Embryonic facial prominence (tissue), 1 donor: ENCODE results near the gene NRXN2.

ENCODE experiments used
- DNase-seq: peaks from one replicate; pipeline ENCODE4 v3.0.0-alpha.2; 2016; ENCODE audit errors: extremely low spot score

The NRXN2 gene

DNA sequence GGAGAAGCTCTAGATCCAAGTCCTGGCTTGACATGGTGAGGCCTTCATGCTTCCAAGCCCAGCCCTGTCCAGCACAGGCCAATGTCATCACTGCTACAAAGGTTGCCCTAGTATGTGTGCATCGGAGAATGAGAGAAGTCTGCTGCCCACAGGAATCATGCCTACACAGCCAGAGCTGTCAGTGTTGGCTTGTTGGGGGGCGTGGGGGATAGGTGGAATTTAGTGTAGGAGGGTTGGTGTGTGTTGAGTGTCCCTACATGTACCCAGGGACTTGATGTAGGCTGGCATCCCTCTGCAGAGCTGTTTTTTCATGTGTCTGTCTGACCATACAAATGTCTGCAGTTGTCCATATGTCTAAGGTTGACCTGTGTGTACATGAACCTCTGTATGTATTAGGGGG lies 94.4 kb downstream of the NRXN2 start:
- no peak for DNase-seq

DNA sequence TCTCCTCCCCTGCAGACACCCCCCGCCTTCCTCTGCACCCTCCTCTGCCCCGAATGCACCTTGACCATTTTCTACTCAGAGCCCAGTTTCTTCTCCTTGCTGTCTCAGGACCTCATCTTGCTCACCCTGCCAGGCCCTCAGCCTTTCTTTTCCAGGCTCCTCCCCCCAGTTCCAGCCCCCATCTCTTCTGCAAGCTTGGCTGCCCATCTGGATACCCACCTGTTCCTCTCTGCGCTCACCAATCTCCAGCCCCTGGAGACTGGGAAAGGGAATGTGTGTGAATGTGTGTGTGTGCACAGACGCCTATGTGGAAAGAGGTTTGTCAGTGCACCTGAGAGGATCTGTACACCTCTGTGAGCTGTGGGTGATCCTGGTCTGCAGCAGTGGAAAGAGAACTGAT lies 95.6 kb downstream of the NRXN2 start:
- DNase-seq, result no peak

DNA sequence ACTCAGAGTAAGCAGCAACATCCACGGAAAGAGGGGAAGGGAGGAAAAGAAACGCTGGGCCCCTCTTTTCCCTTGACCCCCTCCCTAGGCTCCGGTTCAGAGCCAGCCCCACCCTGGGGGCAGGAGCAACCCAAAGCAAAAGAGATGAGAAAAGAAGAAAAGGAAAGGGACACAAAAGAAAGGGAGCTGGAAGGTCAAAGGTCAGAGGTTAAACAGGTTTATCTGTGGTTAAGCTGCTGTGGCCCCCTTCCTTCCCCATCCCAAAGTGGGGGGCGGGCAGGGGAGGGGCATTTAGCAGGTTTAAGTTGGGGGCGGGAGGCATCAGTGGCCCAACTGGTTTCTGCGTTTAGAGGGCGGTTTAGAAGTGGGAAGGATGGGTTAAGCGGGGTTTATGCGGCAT lies 96.4 kb downstream of the NRXN2 start:
- no peak for DNase-seq

DNA sequence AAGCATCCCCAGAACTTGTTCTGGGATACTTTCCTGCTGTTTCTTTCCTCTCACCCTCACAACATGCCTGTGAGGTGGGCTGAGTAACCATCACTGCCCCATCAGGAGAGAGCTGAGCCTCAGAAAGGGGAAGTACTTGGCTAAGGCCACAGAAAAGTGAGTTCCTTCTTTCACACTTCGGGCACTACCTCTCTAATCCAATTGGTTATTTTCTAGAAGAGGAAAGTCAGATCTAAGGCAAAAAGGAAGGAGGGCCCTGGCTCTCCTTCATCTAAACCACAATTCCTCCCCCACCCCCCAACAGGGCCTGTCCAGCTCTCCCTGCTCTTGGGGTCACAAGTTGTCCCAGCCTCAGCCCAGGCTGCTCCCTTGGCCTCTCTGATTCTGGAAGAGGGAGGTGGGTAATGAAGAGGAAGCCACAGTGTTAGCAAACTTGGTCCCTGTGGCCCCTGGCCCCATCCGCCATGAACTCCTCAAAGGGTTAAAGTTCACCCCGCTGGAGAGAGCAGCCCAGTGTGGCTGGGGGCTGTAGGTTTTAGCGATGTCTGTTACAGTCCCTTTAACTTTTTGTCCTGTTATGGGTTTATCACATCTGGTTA lies 98.0 kb downstream of the NRXN2 start:
- DNase-seq, result no peak

DNA sequence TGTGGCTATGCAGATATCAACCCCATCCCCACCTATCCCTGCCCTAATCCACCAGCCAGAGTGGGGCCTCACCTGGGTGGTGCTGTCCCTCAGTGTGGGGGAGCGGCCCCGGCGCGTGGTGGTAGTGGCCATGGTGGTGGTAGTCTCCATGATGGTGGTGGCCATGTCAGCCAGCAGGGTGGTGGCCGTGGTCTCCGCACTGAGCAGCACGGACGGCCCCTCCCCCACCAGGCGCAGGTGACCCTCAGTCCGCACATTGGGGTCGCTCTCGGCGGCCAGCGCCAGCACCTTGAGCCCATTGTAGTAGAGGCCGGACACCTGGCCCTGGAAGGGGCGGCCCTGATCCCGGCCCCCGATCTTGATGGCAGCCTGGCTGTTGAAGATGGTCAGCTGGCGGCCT lies 100.3 kb downstream of the NRXN2 start:
- no peak for DNase-seq

DNA sequence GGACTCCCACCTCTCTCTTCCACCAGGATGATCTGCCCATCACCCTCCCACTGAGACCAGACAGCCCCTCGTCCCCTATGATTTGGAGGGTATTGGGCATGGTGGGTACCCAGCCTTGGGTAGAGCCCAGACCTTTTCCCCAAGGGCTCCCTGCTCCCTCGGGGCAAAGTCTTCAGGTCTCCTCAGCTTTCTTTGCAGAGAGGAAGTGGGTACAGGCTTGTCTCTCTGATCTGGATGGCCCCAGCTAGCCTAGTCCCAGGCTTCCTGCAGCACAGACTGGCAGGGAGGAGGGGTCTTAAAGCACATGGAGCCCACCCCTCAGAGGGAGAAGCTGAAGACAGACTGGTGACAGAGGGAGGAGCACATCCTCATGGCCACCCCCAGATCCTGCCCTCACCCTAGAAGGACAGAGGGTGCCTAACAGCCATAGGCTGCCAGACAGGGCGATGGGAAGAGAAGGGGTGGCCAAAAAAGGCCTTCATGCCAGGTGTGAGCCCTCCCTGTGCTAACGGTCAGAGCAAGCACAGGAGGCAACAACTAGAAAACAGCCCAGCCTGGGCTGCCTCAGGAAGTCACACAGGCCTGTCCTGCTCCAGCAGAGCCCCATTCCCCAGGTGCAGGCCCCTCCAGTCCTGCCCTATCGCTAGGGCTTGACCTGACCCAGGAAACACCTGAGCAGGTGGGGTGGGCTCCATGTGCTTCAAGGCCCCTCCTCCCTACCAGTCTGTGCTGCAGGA lies 101.5 kb downstream of the NRXN2 start:
- no peak for DNase-seq

DNA sequence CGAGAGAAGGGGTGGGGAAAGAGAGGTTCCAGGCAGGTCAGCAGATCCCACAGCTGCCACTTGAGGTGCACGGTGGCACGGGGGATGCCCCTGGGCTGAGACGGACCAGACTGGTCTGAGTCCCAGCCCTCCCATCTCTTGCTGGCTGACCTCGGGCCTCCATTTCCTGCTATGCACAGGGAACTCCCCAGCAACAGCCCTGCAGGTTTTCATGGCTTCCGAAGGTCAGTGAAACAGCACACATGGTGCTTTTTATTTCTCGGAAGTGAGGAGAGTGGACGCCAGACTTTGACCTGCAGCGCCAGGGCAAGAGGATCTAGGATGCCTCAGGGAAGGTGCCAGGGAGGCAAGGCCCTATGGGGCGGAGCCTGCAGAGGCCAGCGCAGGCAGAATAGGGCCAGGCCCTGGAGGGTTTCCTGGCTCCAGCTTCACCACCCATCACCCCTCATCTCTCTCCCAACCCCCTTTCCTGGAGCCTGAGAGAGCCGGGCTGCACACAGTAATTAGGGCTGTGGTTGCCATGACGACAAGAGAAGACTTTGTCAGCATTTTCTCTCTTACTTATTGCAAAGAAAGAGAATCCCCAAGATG lies 102.5 kb downstream of the NRXN2 start:
- DNase-seq, result peak; percentile 81

DNA sequence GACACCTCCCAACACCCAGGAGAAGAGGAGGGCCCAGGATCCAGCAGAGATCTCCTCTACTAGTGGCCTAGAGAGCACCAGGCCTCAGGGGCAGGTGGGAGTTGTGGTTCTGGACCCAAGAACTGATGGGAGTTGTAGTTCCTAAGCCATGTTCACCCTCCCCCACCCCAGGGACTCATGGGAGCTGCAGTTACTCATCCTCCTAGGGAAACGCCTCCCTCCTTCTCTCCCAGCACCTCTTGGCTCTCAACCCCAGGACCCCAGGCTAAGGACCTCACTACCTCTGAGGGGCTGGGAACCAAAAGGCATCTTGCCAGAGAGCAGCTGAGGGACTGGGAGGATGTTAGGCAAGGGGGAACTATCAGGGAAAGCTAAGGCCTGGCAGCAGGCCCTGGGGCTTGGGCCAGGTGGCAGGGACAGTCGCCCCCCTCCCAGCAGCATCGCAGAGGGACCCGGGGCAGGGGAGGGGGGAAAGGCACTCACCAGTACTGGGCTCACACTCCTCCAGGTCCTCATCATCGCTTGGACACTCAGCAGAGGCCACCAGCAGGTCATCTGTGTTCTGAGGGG lies 103.1 kb downstream of the NRXN2 start:
- no peak for DNase-seq

DNA sequence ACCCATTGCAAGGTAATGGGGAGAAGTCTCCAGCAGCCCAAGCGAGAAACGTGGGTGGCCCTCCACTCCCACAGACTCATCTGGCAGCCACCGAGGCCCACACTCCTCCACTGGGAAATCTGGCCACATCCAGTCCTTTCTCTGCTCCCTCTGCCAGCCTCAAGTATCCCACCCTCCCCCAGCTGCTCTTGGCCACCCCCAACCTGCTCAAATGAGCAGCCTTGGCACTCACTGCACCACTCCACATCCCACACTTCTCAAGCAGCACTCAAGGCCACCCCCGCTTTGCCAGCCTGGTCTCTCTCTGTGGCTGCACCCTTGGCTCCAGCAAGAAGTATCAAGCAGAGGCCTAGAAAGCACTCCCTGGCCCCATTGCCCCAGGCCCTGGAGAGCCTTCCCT lies 103.8 kb downstream of the NRXN2 start:
- DNase-seq, result no peak

DNA sequence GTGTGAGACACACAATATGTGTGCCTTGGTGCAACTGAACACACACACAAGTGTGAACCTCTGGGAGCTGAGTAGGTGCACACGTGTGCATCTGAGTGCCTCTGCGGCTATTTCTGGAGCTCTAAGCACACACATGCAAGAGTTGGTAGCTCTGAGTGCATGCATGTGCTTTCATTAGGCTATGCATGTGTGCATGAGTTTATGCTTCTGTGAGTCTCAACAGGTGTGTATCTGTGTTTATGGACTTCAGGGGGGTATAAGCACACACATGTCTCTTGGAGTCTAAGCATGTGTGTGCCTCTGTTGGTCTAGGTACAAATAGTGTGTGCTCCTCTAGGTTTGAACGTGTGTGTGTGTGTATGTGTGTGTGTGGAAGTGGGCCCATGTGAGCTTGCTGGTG lies 106.2 kb downstream of the NRXN2 start:
- no peak for DNase-seq

DNA sequence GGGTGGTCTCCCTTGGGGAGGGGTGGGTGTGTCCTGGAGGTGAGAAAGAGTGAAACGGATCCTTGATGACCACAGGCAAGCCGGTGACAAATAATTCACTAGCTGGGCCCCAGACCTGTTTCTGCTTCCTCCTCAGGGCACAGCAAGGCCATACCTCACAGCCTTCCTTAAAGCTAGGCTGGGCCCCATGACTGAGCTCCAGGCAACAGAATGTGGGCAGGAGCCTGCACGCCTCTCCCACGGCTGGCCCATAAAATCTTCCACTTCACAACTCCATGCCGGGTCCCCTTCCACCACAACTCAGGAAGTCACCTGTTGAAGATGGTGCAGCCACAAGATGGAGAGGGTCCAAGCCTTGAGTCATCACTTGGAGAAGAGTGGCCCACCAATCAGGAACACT lies 108.1 kb downstream of the NRXN2 start:
- DNase-seq, result no peak

DNA sequence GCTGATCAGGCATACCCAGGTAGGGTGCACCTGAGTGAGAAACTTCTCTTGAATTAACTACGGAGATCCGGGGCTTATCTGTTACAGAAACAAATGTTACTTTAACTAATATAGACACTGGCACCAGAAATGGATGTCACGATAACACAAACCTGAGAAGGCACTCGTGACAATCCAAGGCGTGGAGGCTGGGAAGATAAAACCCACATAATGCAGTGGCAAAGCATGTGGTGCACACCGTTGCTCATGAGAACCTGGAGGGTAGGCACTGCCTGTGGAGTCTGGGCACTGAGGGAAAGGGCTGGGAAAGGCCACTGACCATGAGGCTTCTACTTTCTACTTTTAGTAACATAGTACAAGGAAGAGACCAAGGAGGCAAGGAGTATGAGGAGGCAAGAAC lies 109.3 kb downstream of the NRXN2 start:
- DNase-seq, result no peak

DNA sequence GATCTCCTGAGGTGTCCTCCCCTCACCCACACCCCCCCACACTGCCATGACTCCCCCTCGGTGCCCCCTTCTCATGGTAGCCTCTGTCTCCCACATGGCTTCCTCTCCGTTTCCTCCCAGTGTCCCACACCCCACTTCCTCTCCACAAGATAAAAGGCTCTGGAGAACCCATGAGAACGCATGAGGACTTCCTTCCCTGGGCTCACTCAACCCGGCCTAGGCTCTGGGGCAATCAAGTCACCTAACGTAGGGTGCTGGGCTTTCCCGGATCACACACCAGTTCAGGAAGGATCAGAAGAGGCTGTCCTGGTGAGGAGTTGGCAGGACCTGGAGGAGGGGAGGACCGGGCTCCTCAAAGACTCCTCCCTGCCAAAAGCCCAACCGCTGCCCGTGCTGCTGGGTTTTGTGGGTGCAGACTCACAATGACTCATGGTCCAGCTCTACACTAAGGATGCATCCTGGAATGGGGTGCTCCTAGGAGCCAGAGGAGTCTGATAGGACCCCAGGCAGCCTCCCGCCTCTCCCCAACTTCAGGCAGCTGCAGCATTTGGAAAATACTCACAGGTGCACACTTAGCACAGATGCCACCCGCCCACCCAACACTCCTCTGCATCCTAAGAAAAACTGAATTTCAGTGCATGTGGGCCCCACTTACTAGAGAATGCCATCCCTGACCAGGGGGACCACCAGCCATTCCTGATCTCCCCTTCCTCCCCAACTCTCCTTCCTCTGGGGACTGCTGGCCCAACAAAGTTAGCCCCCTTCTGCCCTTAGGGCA lies 110.9 kb downstream of the NRXN2 start:
- DNase-seq, result no peak

DNA sequence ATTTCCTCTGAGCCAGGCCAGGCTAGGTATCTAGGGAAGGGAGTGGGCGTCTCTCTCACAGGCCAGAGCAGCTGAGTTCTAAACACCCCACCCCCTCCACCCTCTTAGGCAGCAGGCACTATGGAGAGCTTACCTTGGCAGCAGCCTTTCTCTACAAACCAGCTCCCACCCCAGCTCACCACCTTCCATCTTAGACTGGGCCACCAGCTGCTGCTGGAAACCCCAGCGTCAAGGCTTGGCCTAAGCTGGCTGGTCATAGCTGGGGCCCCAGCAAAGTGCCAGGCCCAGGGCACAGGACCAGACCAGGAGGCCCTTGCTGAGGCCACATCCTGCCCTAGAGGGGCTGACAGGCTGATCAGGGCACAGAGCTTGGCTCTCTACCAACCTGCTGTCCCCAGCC lies 111.8 kb downstream of the NRXN2 start:
- no peak for DNase-seq

DNA sequence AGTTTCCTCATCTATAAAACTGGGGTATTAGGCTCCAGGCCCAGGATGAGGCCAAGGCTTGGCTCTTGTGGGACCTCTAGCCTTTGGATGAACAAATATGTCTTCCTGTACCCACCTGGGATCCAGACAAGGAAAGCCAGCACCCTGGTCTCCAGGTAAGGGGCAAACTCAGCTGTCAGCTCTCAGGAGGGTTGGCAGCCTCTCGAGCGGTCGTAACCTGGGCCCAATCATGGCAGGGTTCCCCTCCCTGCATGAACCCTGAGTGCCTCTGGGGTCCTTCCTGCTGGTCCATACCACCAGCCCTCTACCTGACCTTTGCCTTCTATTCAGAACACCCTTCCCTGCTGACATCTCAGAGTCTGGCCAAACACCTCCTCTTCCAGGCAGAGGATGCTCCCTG lies 112.4 kb downstream of the NRXN2 start:
- no peak for DNase-seq

DNA sequence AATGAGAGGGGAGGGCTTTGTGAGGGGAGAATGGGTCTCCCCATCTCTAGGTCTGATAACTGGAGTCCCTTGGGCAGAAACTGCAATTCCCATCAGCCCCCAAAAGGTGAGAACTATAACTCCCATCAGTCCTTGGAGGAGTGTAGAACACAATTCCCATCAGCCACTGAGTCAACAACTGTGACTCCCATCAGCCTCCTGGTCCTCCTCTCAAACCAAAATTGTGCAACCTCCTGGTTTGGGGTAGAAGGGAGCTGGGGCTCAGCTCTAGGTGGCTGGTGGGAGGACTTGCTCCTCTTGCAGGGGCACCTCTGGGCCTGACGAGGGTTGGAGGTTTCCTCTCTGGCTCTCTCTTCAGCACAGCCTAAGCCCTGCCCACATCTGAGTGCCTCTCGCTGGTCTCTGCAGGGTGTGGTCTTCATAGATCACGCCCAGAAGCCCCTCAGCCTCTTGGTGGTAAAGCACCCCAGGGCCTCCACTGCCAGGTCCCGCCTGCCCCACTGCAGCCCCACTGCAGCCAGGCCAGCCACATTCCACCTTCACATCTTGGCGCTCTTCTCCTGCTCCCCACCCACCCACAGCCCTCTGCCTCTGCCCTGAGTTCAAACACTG lies 113.5 kb downstream of the NRXN2 start:
- DNase-seq, result no peak

DNA sequence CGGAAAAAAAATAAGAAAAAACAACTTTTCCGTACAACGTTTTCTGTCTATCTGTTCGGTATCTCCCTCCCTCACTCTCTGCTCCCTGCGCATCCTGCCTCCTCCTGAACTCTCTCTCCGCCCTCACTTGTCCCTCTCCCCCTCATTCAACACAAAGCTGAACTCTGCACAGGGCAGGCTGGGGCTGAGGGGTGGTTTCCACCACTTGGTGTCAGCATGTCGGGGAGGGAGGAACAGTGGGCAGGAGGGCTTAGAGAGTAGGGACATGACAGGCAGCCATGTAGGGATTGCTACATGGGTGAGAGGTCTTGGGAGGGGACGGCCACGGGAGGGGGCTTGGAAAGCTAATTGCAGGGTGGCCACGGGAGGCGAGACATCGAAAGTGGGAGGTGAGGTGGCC lies 114.4 kb downstream of the NRXN2 start:
- DNase-seq, result no peak

DNA sequence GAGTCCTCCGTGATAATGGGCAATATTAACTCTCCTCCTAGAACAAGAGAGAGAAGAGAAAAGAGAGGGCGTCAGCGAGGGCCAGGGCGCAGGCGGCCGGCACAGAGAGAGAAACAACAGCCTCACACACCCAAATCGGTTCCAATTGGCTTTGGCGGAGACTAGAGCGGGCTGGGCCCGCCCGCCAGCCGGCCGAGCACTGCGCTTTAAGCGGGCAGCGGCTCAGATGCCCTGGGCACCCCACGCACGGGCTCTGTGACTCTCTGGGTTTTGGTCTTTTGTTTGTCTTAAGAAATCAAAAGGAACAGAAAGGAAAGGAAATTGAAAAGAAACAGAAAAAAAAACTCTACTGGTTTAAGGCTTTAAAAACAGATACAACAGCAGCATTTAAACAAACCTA lies 115.0 kb downstream of the NRXN2 start:
- DNase-seq, result no peak

DNA sequence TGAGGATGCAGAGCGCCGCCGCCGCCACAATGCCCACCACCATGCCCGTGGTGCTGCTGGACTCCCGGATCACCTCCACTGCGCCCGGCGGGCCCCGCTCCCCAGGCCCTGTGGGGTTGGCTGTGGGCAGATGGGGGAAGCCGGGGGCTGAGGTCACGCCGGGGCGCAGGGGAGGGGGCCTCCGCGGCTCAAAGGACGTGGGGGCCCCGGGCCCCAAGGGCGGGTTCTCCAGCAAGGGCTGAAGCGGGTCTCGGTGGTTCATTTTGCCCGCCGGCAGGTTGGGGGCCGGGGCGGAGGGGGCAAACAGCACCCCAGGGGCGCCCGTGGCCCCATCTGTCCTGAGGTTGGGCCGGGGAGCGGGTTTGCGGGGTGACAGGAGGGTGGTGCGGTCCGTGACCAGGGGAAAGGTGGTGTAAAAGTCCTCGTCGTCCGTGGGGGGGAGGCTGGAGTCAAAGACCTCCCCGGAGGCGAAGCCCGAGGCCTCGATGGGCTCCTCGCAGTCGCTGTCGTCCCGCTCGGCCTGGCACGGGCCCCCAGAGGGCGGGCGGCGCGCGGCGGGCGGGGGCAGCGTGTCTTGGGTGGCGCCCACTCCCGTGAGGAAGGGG lies 115.5 kb downstream of the NRXN2 start:
- DNase-seq, result no peak

DNA sequence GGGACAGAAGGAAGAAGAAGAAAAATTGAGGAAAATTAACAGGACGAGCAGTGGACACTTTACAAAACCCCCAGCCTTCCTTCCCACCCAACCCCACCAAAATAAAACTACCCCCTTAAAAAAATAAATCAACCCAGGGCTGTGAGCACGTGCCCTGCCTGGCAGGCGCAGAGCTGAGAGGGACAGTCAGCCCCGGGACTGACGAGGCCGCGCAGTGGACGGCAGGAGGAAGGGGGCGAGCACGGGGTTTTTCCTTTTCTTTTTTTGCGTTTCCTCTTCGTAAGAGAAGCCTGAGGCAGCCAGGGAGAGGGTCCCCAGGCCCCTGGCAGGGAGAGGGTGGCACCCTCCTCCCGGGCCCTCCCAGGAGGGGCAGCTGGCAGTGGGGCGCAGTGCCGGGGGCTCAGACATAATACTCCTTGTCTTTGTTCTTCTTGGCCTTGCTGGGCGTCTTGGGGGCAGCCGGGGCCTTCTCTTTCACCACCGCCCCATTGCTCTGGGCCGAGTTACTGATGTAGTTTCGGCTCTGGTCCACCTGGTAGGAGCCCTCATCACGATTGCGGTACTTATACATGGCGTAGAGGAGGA lies 116.1 kb downstream of the NRXN2 start:
- no peak for DNase-seq
